AG09319 (cell line): ENCODE data around the gene FMC1.
A peak's percentile ranks its signal among the peaks of the same experiment; 100 is the strongest.

ENCODE experiments used
- DNase-seq: peaks from one replicate; pipeline ENCODE4 v3.0.0-alpha.2; 2010; ENCODE audit warnings: low read depth; ENCODE audit errors: extremely low read depth
- TF ChIP-seq, protein P1 (sequence below): IDR thresholded peaks from 2 replicates; pipeline ENCODE4 v1.5.1; 2011; ENCODE audit warnings: low read depth, mild to moderate bottlenecking, inconsistent platforms, low read length, moderate library complexity

Gene FMC1, protein sequence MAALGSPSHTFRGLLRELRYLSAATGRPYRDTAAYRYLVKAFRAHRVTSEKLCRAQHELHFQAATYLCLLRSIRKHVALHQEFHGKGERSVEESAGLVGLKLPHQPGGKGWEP

DNA sequence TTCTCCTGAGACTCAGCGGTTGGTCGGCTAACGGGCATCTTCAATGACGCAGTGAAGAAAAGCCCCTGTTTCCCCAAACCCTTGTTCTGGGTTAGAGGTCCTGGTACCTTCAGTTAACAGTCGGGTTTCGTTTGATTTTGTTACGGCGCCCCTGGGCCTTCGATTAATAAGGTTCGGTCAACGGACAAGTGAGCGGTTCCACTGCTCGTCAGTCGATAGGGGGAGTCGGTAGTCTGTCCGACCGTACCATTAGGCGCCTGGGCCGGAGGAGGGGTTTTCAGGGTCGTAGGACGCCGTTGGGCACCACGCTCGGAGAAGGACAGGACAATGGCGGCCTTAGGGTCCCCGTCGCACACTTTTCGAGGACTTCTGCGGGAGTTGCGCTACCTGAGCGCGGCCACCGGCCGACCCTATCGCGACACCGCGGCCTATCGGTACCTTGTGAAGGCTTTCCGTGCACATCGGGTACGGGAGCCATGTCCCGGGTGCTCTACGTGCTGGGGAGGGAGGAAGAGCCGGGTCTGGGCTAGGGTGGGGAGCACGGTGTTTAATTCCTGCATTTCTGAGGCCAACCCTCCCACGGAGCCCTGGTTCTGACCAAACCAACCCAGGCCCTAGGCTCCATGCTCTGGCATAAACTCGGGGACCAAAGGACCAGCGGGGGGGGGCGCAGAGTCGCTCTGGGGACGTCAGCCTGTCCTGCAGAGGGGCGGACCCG lies at the start of gene FMC1:
Gene FMC1, plus strand, starts transcription at position 280 of the 718 bp plus-strand sequence. Its CDS starts 48 bp downstream, at position 328.
- DNase-seq: peak; percentile 87
- TF ChIP-seq, protein P1, sequence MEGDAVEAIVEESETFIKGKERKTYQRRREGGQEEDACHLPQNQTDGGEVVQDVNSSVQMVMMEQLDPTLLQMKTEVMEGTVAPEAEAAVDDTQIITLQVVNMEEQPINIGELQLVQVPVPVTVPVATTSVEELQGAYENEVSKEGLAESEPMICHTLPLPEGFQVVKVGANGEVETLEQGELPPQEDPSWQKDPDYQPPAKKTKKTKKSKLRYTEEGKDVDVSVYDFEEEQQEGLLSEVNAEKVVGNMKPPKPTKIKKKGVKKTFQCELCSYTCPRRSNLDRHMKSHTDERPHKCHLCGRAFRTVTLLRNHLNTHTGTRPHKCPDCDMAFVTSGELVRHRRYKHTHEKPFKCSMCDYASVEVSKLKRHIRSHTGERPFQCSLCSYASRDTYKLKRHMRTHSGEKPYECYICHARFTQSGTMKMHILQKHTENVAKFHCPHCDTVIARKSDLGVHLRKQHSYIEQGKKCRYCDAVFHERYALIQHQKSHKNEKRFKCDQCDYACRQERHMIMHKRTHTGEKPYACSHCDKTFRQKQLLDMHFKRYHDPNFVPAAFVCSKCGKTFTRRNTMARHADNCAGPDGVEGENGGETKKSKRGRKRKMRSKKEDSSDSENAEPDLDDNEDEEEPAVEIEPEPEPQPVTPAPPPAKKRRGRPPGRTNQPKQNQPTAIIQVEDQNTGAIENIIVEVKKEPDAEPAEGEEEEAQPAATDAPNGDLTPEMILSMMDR: peak; percentile 16; the same call in 1 of the 2 replicates

DNA sequence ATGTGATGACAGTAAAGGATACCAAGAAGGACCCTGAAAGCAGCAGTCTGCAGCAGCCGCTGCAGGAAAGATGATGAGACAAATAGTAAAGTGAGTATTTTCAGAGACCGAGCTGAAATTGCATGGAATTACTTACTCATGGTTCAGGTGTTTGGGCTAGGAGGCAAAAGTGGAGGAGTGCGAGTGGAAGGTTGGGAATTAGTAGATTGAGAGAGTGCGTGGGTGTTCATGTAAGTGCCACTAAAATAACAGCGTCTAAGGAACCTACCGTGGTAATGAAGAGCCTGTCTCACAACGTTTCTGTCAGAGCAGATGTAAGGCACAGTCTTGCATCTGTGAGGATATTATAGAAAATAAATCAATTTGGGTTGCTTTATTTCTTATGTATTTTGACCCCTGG lies 48.3 kb upstream of the FMC1 start:
- no peak for DNase-seq
- TF ChIP-seq, protein P1: no peak

DNA sequence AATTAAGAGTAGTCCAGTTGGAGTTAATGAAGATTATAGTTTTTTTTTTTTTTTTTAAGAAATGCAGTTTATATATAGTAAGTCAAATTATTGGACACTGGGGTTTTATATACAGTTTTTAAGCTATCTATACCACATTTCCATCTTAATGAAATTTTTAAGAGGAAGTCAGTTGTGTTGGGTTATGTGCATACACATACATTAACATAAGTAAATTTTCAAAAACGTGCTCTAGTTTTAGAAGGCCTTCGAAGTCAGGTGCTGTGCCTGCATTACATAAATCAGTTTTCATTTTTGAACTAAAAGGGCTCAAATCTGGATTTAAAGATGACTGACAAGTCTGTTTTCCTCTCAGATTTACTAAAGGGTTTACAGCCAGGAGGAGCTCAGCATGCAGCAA lies 47.6 kb upstream of the FMC1 start:
- DNase-seq: no peak
- TF ChIP-seq, protein P1: no peak

DNA sequence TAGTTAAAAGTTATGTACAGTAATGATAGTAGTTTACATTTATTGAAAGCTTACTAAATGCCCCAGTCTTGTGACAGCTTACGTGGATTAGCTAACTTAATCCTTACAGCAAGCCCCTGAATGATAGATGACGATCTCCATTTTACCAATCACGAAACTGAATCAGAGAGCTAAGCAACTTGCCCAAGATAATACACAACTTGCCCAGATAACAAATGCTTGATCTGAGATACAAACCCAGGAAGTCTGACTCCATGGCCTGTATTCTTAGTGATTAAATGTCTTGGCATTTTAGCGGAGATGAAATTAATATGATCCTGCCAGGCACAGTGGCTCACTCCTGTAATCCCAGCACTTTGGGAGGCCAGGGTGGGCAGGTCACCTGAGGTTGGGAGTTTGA lies 46.9 kb upstream of the FMC1 start:
- TF ChIP-seq, protein P1: no peak
- no peak for DNase-seq

DNA sequence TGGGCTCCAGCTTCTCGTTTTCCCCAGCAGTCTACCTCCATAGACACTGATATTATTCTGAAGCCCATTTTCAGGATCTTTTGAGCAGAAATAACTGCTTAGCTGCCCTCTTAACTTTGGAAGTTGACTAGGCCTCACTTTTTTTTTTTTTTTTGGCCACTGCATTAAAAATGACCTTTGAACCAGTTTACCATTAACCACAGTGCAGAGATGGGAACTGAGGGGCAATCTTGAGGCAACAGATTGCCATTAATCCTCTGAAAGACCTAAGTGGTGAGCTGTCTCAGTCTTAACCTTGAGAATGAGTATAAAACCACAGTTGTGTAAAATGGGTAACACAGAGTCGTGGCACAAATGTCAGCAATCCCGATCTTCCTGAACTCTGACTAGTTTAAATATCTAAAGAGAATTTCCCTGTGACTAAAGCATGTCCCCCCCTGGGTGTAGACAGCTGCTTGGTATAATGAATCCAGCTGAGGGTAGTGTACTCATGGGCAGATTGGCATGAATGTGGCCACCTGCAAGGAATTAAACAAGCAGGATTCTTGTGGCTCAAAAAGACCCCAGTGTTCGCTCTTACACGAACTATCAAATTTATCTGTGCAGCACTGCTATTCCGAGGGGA lies 46.1 kb upstream of the FMC1 start:
- TF ChIP-seq, protein P1: no peak
- DNase-seq: no peak

DNA sequence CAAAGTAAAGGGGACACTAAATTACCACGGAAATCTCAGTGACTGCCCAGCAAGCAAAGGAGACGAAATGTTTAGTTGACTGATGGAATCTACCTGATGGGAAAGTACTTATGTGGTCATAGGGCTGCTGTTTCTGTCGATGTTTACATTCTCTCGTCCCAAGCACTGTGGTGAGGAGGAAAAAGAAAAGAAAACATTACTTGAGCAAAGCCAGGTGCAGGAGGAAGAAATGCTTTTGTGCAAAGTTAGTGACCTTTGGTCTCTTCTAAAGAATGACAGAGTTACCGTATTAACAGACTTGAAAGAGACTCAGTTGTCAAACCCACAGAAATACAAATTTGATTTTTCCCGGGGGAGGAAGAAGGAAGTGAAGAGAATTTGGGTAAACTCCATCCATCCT lies 43.3 kb upstream of the FMC1 start:
- TF ChIP-seq, protein P1: no peak
- DNase-seq: no peak

DNA sequence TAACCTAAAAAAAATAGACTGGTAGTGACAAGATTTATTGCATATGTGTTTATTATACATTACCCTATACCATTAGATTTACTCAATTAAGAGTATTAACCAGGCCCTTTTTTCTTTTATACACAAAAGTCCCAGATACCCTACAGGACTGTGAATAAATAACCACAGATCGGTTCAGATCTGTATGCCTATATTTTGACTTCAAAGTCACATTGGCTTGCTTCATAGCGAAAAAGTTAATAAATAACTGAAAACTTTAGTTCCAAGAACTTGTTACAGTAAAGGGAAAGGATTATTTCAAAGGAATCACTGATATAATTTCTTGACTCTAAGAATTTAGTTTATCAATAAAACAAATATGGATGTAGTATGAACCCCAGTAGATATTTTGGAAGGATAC lies 41.8 kb upstream of the FMC1 start:
- TF ChIP-seq, protein P1: no peak
- no peak for DNase-seq
